ENCODE measurements around the gene TFAP2C. TPM values are rescaled to one million over a fixed set of nuclear protein-coding genes. Genes with fewer than 3 reads are reported as not detected.

The TFAP2C gene
- total and polyA plus RNA-seq, 9 of the 15 experiments (the other 6 are each of a cell fraction or from before 2014, with no cell fraction given): 0.03 to 0.04 TPM; not detected in 7

DNA sequence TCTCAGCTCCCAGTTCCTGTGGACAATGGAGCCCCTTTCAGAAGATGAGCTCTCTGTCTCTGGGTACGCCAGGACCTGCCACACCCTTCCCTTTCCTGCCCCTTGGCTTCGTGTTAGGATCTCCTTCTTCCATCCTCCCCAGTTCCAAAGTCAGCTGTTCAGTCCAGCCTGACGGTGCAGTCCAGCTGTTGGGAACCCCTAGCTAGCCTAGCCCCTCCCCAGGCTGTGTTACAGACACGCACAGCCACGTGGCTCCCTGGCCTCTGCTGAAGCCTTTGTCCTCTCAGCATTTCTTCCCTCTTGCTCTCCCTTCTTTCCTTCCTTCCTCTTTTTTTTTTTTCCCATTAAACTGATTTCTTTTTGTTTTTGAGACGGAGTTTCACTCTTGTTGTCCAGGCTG, 12.4 kb upstream of the TFAP2C start:
- DNase-seq (ENCODE audit: extremely low read depth in 1 of 4, low spot score in 3 of 4) (no peak), ATAC-seq (no peak), FAIRE-seq (no peak)
- no peaks in the 10 kb centered on the region for H3K9me3 ChIP-seq (replicated peaks; ENCODE audit: control insufficient read depth, insufficient read depth, low read depth, low read length)
- H3K4me2 ChIP-seq (ENCODE audit: insufficient read depth, low read length): no peak overlapping the region
- no peaks in the 10 kb centered on the region for H4K20me1 ChIP-seq (replicated peaks; ENCODE audit: control insufficient read depth, insufficient read depth, low read length)
- H2AFZ ChIP-seq (ENCODE audit: low read depth, low read length): no peak overlapping the region
- H3K9ac ChIP-seq (ENCODE audit: insufficient read depth in 1 of 2, low read depth in 2 of 2, low read length in 2 of 2): no peak overlapping the region
- no peaks in the 10 kb centered on the region for H3K36me3 ChIP-seq (ENCODE audit: control insufficient read depth, insufficient read depth, low read length)
- H3K27ac ChIP-seq (ENCODE audit: extremely low read depth, low read depth, low read length): no peak overlapping the region
- no peak overlapping the region for H3K4me3 ChIP-seq
- no TSS peak for BruUV-seq (replicated peaks)
- TF ChIP-seq EZH2 (IDR thresholded peaks at IDR 0.05; ENCODE audit: borderline replicate concordance, low read depth, low read length): no peak
- no peak for TF ChIP-seq FOXM1 (IDR thresholded peaks at IDR 0.05; ENCODE audit: low read depth)
- no peak for TF ChIP-seq FOXM1 (CRISPR knock-in tag; IDR thresholded peaks at IDR 0.05; ENCODE audit: low read depth)
- TF ChIP-seq IRF2 (CRISPR knock-in tag; IDR thresholded peaks at IDR 0.05): no peak
- TF ChIP-seq SP1 (CRISPR knock-in tag; IDR thresholded peaks at IDR 0.05): no peak
- TF ChIP-seq FOXA3 (CRISPR knock-in tag; conservative IDR thresholded peaks at IDR 0.05 in 1 of 2, IDR thresholded peaks at IDR 0.05 in 1 of 2): no peak
- H3K9me1 ChIP-seq (ENCODE audit: control insufficient read depth, insufficient read depth, low read length): no peaks in the 10 kb centered on the region
- in situ Hi-C loops (cut with MboI) (no loop called here), intact Hi-C loops (cut with micrococcal nuclease) (no loop called here)
- peaks cover 2 to 39% of the 10 kb centered on the region in 2 experiments; a peak in 3 of 5 replicates for H3K27me3 ChIP-seq (ENCODE audit: control insufficient read depth in 2 of 2, insufficient read depth in 2 of 2, low read length in 2 of 2)
- POLR2A ChIA-PET: interaction anchor here (0.6 kb wide), 2 partner anchors 15 to 188 kb away, joined by 3 to 4 read pairs; no protein-coding TSS in a partner anchor
- WGBS (ENCODE audit: insufficient coverage, low coverage, missing lambda C conversion rate): 0% methylated on average over 6 of the region's 6 CpGs
- H3K4me1 ChIP-seq (replicated peaks in 1 of 2; ENCODE audit: control insufficient read depth in 2 of 2, insufficient read depth in 2 of 2, low read length in 2 of 2): no peaks in the 10 kb centered on the region
- no peaks in the 10 kb centered on the region for H3K79me2 ChIP-seq (ENCODE audit: control insufficient read depth, insufficient read depth, low read length)
- CTCF ChIA-PET (ENCODE audit: low intra/inter-chr PET ratio): no interaction called here

DNA sequence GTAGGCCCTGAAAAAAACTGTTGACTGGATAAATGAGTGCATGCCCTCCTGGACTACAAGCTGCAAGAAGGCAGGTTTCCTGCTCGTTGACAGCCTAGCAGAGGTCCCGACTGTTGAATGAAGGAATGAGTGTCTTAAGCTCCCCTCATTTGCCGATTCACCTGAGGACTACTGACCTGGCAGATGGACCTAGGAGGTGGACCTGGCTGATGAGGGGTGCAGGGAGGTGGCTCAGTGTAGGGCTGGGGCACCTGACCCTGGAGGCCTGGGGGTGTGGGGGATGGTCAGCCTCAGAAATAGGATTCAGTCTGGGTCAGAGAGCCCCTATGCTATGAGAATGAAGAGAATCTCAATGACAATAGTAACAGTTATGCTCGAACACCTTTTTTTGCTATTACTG, 11.6 kb upstream of the TFAP2C start:
- ATAC-seq (no peak), DNase-seq (ENCODE audit: extremely low read depth in 1 of 4, low spot score in 3 of 4) (no peak), FAIRE-seq (no peak)
- Histone ChIP-seq H3K36me3 (ENCODE audit: control insufficient read depth, insufficient read depth, low read length) (no peaks in the 10 kb centered on the region), H3K79me2 (ENCODE audit: control insufficient read depth, insufficient read depth, low read length) (no peaks in the 10 kb centered on the region), H3K9me1 (ENCODE audit: control insufficient read depth, insufficient read depth, low read length) (no peaks in the 10 kb centered on the region), H3K27ac (ENCODE audit: extremely low read depth, low read depth, low read length) (no peak overlapping the region), H3K9me3 (replicated peaks; ENCODE audit: control insufficient read depth, insufficient read depth, low read depth, low read length) (no peaks in the 10 kb centered on the region), H3K4me1 (replicated peaks in 1 of 2; ENCODE audit: control insufficient read depth in 2 of 2, insufficient read depth in 2 of 2, low read length in 2 of 2) (no peaks in the 10 kb centered on the region), H3K4me3 (no peak overlapping the region), H3K4me2 (ENCODE audit: insufficient read depth, low read length) (no peak overlapping the region), H3K27me3 (ENCODE audit: control insufficient read depth in 2 of 2, insufficient read depth in 2 of 2, low read length in 2 of 2) (peaks cover 2 to 45% of the 10 kb centered on the region in 2 experiments; a peak in 3 of 5 replicates), H2AFZ (ENCODE audit: low read depth, low read length) (no peak overlapping the region), H3K9ac (ENCODE audit: insufficient read depth in 1 of 2, low read depth in 2 of 2, low read length in 2 of 2) (no peak overlapping the region), H4K20me1 (replicated peaks; ENCODE audit: control insufficient read depth, insufficient read depth, low read length) (no peaks in the 10 kb centered on the region)
- BruUV-seq (replicated peaks): no TSS peak
- CTCF ChIA-PET (ENCODE audit: low intra/inter-chr PET ratio): no interaction called here
- no peak for TF ChIP-seq RCOR1 (IDR thresholded peaks at IDR 0.05; ENCODE audit: borderline replicate concordance in 1 of 2, low read depth in 2 of 2, low read length in 2 of 2)
- TF ChIP-seq, protein P1, sequence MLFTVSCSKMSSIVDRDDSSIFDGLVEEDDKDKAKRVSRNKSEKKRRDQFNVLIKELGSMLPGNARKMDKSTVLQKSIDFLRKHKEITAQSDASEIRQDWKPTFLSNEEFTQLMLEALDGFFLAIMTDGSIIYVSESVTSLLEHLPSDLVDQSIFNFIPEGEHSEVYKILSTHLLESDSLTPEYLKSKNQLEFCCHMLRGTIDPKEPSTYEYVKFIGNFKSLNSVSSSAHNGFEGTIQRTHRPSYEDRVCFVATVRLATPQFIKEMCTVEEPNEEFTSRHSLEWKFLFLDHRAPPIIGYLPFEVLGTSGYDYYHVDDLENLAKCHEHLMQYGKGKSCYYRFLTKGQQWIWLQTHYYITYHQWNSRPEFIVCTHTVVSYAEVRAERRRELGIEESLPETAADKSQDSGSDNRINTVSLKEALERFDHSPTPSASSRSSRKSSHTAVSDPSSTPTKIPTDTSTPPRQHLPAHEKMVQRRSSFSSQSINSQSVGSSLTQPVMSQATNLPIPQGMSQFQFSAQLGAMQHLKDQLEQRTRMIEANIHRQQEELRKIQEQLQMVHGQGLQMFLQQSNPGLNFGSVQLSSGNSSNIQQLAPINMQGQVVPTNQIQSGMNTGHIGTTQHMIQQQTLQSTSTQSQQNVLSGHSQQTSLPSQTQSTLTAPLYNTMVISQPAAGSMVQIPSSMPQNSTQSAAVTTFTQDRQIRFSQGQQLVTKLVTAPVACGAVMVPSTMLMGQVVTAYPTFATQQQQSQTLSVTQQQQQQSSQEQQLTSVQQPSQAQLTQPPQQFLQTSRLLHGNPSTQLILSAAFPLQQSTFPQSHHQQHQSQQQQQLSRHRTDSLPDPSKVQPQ (CRISPR knock-in tag; IDR thresholded peaks at IDR 0.05; ENCODE audit: borderline replicate concordance): no peak
- POLR2A ChIA-PET: no interaction called here
- in situ Hi-C loops (cut with MboI): no loop called here
- intact Hi-C loops (cut with micrococcal nuclease): no loop called here
- 0% methylated on average over 4 of the region's 4 CpGs for WGBS (ENCODE audit: insufficient coverage, low coverage, missing lambda C conversion rate)

Data from K562 (cell line).